HCT116 (cell line): ENCODE data around the gene EZH1.

ENCODE experiments used
- EZH2 ChIP-seq: fragments of 200-600 bp; sonication (generic); IDR thresholded peaks from 2 replicates; pipeline ENCODE4 v1.6.1; 2017; ENCODE audit warnings: antibody characterized with exemption, mixed run types
- FOSL1 ChIP-seq: IDR thresholded peaks from 2 replicates; pipeline ENCODE4 v1.6.1; 2012; ENCODE audit warnings: low read depth
- JUND ChIP-seq: IDR thresholded peaks from 2 replicates; pipeline ENCODE4 v1.6.1; 2012
- POLR2A ChIP-seq: IDR thresholded peaks from 2 replicates; pipeline ENCODE4 v1.7.0; 2011; ENCODE audit warnings: borderline replicate concordance; ENCODE audit not compliant: insufficient read depth, insufficient read length; ENCODE audit errors: extremely low read depth
- POLR2AphosphoS5 ChIP-seq: IDR thresholded peaks from 2 replicates; pipeline ENCODE4 v1.6.1; 2011; ENCODE audit warnings: mild to moderate bottlenecking, low read depth, low read length, moderate library complexity
- RAD21 ChIP-seq: IDR thresholded peaks from 2 replicates; pipeline ENCODE4 v1.6.1; 2012; ENCODE audit warnings: low read depth, mild to moderate bottlenecking
- SIN3A ChIP-seq: IDR thresholded peaks from 2 replicates; pipeline ENCODE4 v1.6.1; 2012; ENCODE audit warnings: low read depth
- SP1 ChIP-seq: IDR thresholded peaks from 2 replicates; pipeline ENCODE4 v1.6.1; 2012; ENCODE audit warnings: low read depth
- SRF ChIP-seq: IDR thresholded peaks from 2 replicates; pipeline ENCODE4 v1.6.1; 2012; ENCODE audit warnings: low read depth
- YY1 ChIP-seq: IDR thresholded peaks from 2 replicates; pipeline ENCODE4 v1.6.1; 2011; ENCODE audit warnings: low read length, low read depth, moderate library complexity, mild to moderate bottlenecking; ENCODE audit not compliant: insufficient replicate concordance; ENCODE audit errors: extremely low read depth
- TF ChIP-seq, protein P1 (sequence below), 3 experiments: fragments of 200-600 bp in 1 of 3; sonication (generic) in 1 of 3; IDR thresholded peaks in 2 of 3; conservative IDR thresholded peaks in 1 of 3; 2 replicates each; pipeline ENCODE4 v1.5.1; 2012 to 2017; ENCODE audit warnings: low read depth in 2 of 3, low read length in 2 of 3, antibody characterized with exemption in 1 of 3, borderline replicate concordance in 1 of 3, control low read depth in 1 of 3, mild to moderate bottlenecking in 1 of 3, mixed read lengths in 1 of 3, mixed run types in 1 of 3, moderate library complexity in 1 of 3; ENCODE audit not compliant: insufficient read depth in 1 of 3
- TF ChIP-seq, protein P2 (sequence below): IDR thresholded peaks from 2 replicates; pipeline ENCODE4 v1.6.1; 2012; ENCODE audit warnings: low read depth

DNA sequence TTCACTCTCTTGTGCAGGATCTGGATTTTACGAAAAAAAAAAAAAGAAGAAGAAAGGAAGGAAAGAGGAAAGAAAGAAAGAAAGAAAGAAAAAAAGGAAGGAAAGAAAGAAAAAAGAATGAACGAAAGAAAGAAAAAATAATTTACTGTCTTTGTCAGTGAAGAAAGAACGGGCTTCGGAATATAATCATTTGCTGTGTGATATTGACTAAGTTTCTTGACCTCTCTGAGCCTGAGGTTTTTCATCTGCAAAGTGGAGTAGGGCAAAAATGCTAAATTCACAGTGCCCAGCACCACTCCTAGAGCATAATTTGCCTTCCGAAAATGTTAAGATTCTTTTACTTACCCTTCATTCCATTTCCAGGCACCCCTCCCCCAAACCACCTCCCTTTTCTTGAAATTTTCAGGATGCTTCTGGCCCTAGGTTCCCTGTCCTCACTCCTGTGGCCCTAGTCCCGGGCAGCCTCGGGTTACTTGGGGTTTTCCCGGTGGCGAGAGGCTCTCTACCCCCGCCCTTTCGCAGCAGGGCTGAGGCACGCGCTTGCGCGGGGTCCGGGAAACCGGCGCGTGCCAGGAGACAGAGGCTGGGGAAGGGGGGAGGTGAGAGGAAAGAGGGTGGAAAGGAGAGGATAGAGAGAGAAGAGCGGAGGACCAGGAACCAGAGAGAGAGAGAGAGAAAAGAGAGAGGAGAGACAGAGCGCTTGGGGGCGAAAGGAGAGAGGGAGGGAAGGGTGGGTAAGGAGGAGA is 62.7 kb downstream of the EZH1 start, which contains the start of gene CNTNAP1:
- TF ChIP-seq, protein P1, sequence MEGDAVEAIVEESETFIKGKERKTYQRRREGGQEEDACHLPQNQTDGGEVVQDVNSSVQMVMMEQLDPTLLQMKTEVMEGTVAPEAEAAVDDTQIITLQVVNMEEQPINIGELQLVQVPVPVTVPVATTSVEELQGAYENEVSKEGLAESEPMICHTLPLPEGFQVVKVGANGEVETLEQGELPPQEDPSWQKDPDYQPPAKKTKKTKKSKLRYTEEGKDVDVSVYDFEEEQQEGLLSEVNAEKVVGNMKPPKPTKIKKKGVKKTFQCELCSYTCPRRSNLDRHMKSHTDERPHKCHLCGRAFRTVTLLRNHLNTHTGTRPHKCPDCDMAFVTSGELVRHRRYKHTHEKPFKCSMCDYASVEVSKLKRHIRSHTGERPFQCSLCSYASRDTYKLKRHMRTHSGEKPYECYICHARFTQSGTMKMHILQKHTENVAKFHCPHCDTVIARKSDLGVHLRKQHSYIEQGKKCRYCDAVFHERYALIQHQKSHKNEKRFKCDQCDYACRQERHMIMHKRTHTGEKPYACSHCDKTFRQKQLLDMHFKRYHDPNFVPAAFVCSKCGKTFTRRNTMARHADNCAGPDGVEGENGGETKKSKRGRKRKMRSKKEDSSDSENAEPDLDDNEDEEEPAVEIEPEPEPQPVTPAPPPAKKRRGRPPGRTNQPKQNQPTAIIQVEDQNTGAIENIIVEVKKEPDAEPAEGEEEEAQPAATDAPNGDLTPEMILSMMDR (IDR thresholded peaks at IDR 0.05 in 2 of 3, conservative IDR thresholded peaks at IDR 0.05 in 1 of 3; ENCODE audit: borderline replicate concordance in 1 of 3, insufficient read depth in 1 of 3, low read depth in 2 of 3, low read length in 2 of 3): no peak
- TF ChIP-seq YY1 (no peak), POLR2AphosphoS5 (no peak), POLR2A (no peak), SIN3A (no peak), SRF (no peak), SP1 (no peak), EZH2 (no peak), RAD21 (no peak), JUND (no peak), FOSL1 (no peak)
- TF ChIP-seq, protein P2, sequence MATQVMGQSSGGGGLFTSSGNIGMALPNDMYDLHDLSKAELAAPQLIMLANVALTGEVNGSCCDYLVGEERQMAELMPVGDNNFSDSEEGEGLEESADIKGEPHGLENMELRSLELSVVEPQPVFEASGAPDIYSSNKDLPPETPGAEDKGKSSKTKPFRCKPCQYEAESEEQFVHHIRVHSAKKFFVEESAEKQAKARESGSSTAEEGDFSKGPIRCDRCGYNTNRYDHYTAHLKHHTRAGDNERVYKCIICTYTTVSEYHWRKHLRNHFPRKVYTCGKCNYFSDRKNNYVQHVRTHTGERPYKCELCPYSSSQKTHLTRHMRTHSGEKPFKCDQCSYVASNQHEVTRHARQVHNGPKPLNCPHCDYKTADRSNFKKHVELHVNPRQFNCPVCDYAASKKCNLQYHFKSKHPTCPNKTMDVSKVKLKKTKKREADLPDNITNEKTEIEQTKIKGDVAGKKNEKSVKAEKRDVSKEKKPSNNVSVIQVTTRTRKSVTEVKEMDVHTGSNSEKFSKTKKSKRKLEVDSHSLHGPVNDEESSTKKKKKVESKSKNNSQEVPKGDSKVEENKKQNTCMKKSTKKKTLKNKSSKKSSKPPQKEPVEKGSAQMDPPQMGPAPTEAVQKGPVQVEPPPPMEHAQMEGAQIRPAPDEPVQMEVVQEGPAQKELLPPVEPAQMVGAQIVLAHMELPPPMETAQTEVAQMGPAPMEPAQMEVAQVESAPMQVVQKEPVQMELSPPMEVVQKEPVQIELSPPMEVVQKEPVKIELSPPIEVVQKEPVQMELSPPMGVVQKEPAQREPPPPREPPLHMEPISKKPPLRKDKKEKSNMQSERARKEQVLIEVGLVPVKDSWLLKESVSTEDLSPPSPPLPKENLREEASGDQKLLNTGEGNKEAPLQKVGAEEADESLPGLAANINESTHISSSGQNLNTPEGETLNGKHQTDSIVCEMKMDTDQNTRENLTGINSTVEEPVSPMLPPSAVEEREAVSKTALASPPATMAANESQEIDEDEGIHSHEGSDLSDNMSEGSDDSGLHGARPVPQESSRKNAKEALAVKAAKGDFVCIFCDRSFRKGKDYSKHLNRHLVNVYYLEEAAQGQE: no peak
